NCI-H524 treated with DMSO at 0.1 percent for 48 hours (cell line): ENCODE data around the gene IFI27.

ENCODE experiments used
- DNase-seq: peaks from one replicate; lab custom pipeline; 2025; lab: John Stamatoyannopoulos, UW

Gene IFI27

GRCh38 chr14:94102768-94103482 lies 7.6 kb upstream of the IFI27 start:
- DNase-seq = no peak

- no peak for DNase-seq
Observed at GRCh38 chr14:94103554-94104150, 6.9 kb upstream of the IFI27 start.

GRCh38 chr14:94104731-94105130 lies 5.8 kb upstream of the IFI27 start:
- no peak for DNase-seq

GRCh38 chr14:94109915-94110250 lies 653 bp upstream of the IFI27 start:
- DNase-seq = no peak

- no peak for DNase-seq
Observed at GRCh38 chr14:94111276-94112095, 950 bp downstream of the IFI27 start.

- no peak for DNase-seq
Observed at GRCh38 chr14:94112513-94113063, 2.1 kb downstream of the IFI27 start.

- no peak for DNase-seq
Observed at GRCh38 chr14:94113073-94113472, 2.5 kb downstream of the IFI27 start.

- no peak for DNase-seq
Observed at GRCh38 chr14:94113490-94113889, 3.0 kb downstream of the IFI27 start.

GRCh38 chr14:94113908-94114588 lies 3.5 kb downstream of the IFI27 start:
- DNase-seq = no peak

GRCh38 chr14:94114589-94115057 lies 4.1 kb downstream of the IFI27 start:
- DNase-seq = no peak

GRCh38 chr14:94115058-94115591 lies 4.6 kb downstream of the IFI27 start:
- peak; percentile 76 for DNase-seq

GRCh38 chr14:94115631-94116030 lies 5.1 kb downstream of the IFI27 start:
- no peak for DNase-seq

GRCh38 chr14:94116701-94117100 lies 6.2 kb downstream of the IFI27 start:
- DNase-seq = no peak

- DNase-seq = no peak
Observed at GRCh38 chr14:94117856-94118255, 7.3 kb downstream of the IFI27 start.

GRCh38 chr14:94119071-94119470 lies 8.5 kb downstream of the IFI27 start:
- DNase-seq = no peak

- DNase-seq = no peak
Observed at GRCh38 chr14:94120667-94121340, 10.3 kb downstream of the IFI27 start.

- DNase-seq = no peak
Observed at GRCh38 chr14:94121485-94121884, 10.9 kb downstream of the IFI27 start.

- no peak for DNase-seq
Observed at GRCh38 chr14:94122438-94122837, 11.9 kb downstream of the IFI27 start.

- no peak for DNase-seq
Observed at GRCh38 chr14:94123296-94123695, 12.8 kb downstream of the IFI27 start.

GRCh38 chr14:94123868-94124267 lies 13.3 kb downstream of the IFI27 start:
- no peak for DNase-seq
